Fibroblast of mammary gland (primary cell): ENCODE results near the gene CCDC137.

Source experiments
- DNase-seq: peaks from one replicate; pipeline ENCODE4 v3.0.0-alpha.2; 2010; ENCODE audit warnings: low read depth
- H3K4me3 ChIP-seq: 2 replicates; pipeline ENCODE4 v1.5.1; 2011; ENCODE audit warnings: low read depth, mild to moderate bottlenecking, low read length, moderate library complexity; ENCODE audit not compliant: control insufficient read depth
- CTCF ChIP-seq: conservative IDR thresholded peaks from 2 replicates; pipeline ENCODE4 v1.5.1; 2011; ENCODE audit warnings: low read depth, low read length, inconsistent platforms; ENCODE audit not compliant: control insufficient read depth, insufficient read depth

Gene CCDC137

DNA sequence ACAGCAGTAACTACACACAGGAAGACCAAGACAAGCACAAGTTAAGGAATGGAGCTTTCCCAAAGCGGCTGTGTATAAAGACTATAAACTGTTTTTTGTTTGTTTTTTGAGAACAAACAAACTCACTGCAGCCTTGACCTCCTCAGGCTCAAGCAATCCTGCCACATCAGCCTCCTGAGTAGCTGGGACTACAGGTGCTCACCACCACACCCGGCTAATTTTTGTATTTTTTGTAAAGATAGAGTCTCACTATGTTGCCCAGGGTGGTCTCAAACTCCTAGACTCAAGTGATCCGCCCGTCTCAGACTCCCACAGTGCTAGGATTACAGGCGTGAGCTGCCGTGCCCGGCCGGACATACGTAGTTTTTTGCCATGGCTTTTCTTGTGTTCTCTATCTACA lies 6.1 kb upstream of the CCDC137 start:
- no peak for DNase-seq
- no peak for TF ChIP-seq CTCF
- no peak overlapping the region for H3K4me3 ChIP-seq

DNA sequence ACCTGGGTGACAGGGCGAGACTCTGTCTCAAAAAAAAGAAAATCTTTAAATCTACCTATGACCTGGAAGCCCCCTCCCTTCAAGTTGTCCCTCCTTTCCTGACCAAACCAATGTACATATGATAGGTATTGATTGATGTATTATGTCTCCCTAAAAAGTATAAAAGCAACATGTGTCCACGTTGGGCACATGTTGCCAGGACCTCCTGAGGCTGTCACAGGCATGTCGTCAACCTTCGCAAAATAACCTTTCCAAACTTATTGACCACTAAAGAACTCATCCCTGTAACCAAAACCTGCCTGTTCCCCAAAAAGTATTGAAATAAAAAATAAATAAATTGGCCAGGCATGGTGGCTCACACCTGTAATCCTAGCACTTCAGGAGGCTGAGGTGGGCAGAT lies 4.5 kb upstream of the CCDC137 start:
- DNase-seq = no peak
- TF ChIP-seq CTCF = no peak
- H3K4me3 ChIP-seq = no peak overlapping the region

DNA sequence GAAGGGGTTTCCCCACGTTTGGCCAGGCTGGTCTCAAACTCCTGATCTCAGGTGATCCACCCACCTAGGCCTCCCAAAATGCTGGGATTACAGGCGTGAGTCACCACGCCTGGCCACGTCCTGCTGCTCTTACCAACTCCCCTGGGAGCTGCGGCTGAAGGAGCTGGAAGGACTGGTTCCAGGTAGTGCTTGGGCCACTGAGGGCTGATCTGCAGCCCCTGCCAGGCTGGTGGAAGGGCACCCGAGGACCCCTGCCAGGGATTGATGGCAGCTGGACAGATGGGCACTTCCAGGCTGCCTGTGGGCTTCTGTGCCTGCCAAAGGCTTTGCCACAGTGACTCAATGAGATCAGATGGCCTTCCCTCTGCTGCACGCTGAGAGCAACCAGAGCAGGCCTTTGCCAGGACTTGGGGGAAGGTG lies 2.5 kb upstream of the CCDC137 start:
- no peak for TF ChIP-seq CTCF
- DNase-seq = peak; percentile 25
- no peak overlapping the region for H3K4me3 ChIP-seq

DNA sequence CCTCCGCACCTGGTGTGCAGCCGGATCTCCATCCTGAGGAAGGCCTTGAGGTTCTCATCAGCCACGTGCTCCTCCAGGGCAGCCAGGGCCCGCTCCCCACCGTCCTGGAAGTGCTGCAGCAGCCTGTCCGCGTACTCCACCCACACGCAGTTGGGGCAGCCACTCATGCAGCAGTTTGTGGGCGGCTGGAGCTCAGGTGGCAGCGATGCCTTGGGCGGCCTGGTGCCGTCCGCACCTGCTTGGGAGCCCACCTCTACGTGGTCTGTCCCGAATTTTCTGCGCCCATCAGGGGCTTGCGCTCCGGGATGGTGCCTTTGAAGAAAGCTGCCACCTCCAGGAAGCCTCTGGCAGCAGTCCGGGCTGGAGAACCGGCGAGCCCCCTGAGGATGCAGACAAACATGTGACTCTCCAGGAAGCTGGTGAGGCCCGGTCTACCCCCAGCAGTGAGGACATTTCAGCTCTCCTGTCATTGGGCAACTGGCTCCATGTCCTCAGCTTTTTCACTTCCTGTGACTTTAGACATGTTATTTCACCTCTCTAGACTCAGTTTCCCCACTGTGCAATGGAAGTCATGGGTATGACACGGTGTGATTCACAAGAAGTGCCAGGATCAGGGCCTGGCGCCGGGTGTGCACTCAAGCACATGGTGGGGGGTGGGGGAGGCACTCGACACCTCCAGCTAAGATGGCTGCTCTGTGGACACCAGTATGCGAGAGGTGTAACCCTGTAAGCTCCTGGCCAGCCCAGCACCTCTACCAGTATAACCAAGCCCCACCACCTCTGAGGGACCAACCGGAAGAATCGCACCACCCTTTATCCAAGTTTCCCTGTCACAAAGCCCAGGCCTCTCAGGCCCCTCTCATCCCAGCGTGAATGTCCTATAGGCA lies 1.1 kb upstream of the CCDC137 start:
- peak overlapping the region; percentile 85 for H3K4me3 ChIP-seq
- no peak for TF ChIP-seq CTCF
- DNase-seq = peak; percentile 24

DNA sequence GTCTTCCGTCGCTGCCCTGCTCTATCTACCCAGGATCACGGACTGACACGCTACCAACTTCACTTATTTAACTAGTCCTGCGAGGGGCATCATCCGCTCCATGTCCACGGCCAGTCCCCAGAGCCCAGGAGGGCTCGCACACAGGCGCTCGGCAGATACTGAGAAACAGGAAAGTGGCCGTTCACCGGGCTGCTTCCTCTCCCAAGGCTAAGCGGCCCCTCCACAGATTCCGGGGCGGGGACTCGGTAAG lies 520 bp upstream of the CCDC137 start:
- peak overlapping the region; percentile 85 for H3K4me3 ChIP-seq
- no peak for TF ChIP-seq CTCF
- DNase-seq = no peak

DNA sequence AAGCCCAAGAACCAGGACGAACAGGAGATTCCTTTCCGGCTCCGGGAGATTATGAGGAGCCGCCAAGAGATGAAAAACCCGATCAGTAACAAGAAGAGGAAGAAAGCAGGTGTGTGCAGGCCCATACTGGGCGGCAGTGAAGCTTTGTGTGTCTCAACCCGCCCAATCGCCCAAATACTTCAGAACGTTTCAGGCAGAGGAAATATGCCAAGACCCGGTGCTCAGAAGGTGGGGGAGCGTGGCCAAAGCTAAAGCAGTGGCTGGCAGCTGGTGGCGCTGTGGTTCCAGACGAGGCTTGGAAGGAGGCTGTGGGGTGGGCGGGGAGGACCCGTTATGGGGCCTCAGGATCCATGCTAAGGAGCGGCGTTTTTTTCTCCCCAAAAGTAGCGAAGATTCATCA lies 1.2 kb downstream of the CCDC137 start:
- no peak for TF ChIP-seq CTCF
- DNase-seq = peak; percentile 12
- H3K4me3 ChIP-seq = no peak overlapping the region
